CD4-positive, alpha-beta T cell (primary cell): ENCODE results near the gene KCNQ4. TPM values are rescaled to one million over a fixed set of nuclear protein-coding genes. Genes with fewer than 3 reads are reported as not detected.

Experiments used
- ATAC-seq: fragments of 200-7000 bp; cut with Tn5 transposase; one replicate; pipeline ENCODE4 v1.10.0; 2022; ENCODE audit warnings: mild to moderate bottlenecking; ENCODE audit not compliant: poor library complexity
- CTCF ChIA-PET: fragments of 350-600 bp; sonication (Branson Sonifier 250); formaldehyde crosslinking; loops from one replicate; lab custom pipeline; 2021; ENCODE audit warnings: antibody characterized with exemption, inconsistent platforms; lab: Charles Lee
- POLR2A ChIA-PET: fragments of 350-600 bp; sonication (Branson Sonifier 250); formaldehyde crosslinking; loops from one replicate; lab custom pipeline; 2021; ENCODE audit warnings: antibody characterized with exemption, inconsistent platforms; lab: Charles Lee
- DNase-seq, 14 experiments: peaks; one replicate each; pipeline ENCODE4 v3.0.0-alpha.2; 2013 to 2020; ENCODE audit warnings: mixed read lengths in 2 of 14
- H3K27ac ChIP-seq, 2 donors: one replicate each; pipeline versions ENCODE4 v1.5.1 to v1.7.0; 2013; ENCODE audit warnings: low read length in 2 of 2, low read depth in 1 of 2, mild to moderate bottlenecking in 1 of 2
- H3K27me3 ChIP-seq, 2 experiments: 1 replicate in 1 of 2; 2 replicates in 1 of 2; pipeline versions ENCODE4 v1.6.1 to v1.7.0; 2013; ENCODE audit warnings: low read length in 2 of 2, control low read depth in 1 of 2, mild to moderate bottlenecking in 1 of 2, moderate library complexity in 1 of 2; ENCODE audit not compliant: insufficient read depth in 2 of 2, control insufficient read depth in 1 of 2
- H3K36me3 ChIP-seq: one replicate; pipeline ENCODE4 v1.6.1; 2013; ENCODE audit warnings: low read length, control low read depth; ENCODE audit not compliant: insufficient read depth
- H3K4me1 ChIP-seq: one replicate; pipeline ENCODE4 v1.6.1; 2013; ENCODE audit warnings: low read length, control low read depth; ENCODE audit not compliant: insufficient read depth
- H3K4me3 ChIP-seq: one replicate; pipeline ENCODE4 v1.5.1; 2013; ENCODE audit warnings: mild to moderate bottlenecking, low read length, moderate library complexity
- H3K9me3 ChIP-seq, 2 experiments: 1 replicate in 1 of 2; 2 replicates in 1 of 2; pipeline versions ENCODE4 v1.6.1 to v1.7.0; 2013; ENCODE audit warnings: low read length in 2 of 2, mild to moderate bottlenecking in 2 of 2, control low read depth in 1 of 2, moderate library complexity in 1 of 2; ENCODE audit not compliant: control insufficient read depth in 1 of 2, insufficient read depth in 1 of 2
- H3K27ac Mint-ChIP-seq: one replicate; pipeline ENCODE4 v1.8.0; 2020; ENCODE audit warnings: mixed read lengths
- H3K27me3 Mint-ChIP-seq: one replicate; pipeline ENCODE4 v1.8.0; 2021; ENCODE audit warnings: mixed read lengths
- H3K36me3 Mint-ChIP-seq: one replicate; pipeline ENCODE4 v1.8.0; 2021; ENCODE audit warnings: low read depth, mixed read lengths
- H3K4me1 Mint-ChIP-seq: one replicate; pipeline ENCODE4 v1.8.0; 2021; ENCODE audit warnings: low read depth, mixed read lengths
- H3K4me3 Mint-ChIP-seq: one replicate; pipeline ENCODE4 v1.8.0; 2020; ENCODE audit warnings: mild to moderate bottlenecking, mixed read lengths
- H3K9me3 Mint-ChIP-seq: one replicate; pipeline ENCODE4 v1.8.0; 2020; ENCODE audit warnings: mixed read lengths
- intact Hi-C, 2 experiments: fragments of 100-400 bp; cut with DNase I in 1 of 2; cut with micrococcal nuclease in 1 of 2; formaldehyde crosslinking; loops; one replicate each; pipeline versions ENCODE4 v1.15.1 to v1.9.0; 2023 to 2025; cut with DNase I, micrococcal nuclease
- total RNA-seq, 174 experiments: library from RNA in 2 of 174; stranded (reverse) in 2 of 174; gene quantifications; one replicate each; pipeline ENCODE4 v1.2.3 and lab custom pipeline; 2021 to 2026
- TF ChIP-seq, protein P1 (sequence below): fragments of 200-600 bp; IDR thresholded peaks from one replicate; pipeline ENCODE4 v1.8.0; 2022; ENCODE audit warnings: antibody characterized with exemption, mild to moderate bottlenecking

The KCNQ4 gene
- total RNA-seq, 2 experiments from 2014 or later: 0.25 to 0.30 TPM

DNA sequence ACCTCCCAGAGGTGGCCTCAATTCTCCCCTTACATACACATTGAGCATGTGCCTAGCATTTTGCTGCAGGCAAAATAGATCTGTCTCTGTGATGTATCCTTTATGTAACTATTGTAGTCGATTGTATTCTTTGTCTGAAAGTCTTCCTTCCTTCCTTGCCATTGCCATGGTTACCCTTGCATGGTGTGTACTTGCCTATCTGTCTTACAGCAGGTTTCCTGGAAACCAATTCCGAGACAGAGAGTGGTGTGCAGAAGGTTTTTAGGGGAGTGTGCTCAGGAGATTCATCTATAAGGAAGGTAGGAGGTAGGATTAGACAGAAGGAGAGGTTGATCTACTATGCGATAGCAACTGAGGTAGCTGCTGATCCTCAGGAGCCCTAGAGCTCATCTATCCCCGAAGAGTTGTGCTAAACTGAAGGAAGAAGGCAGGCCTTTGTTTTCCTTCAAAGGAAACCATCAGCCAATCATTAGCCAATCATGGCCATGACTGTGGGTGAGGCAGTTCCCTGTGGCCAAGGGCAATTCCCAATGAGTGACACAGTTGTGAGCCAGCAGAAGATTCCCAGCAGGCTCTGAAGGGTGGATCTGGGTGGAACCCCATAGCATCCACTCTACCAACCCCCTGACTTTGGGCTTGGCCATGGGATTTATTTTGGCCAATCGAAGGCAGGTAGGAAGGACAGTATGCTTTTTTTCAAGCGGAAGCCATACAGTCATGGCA, 63.6 kb downstream of the KCNQ4 start:
- TF ChIP-seq, protein P1, sequence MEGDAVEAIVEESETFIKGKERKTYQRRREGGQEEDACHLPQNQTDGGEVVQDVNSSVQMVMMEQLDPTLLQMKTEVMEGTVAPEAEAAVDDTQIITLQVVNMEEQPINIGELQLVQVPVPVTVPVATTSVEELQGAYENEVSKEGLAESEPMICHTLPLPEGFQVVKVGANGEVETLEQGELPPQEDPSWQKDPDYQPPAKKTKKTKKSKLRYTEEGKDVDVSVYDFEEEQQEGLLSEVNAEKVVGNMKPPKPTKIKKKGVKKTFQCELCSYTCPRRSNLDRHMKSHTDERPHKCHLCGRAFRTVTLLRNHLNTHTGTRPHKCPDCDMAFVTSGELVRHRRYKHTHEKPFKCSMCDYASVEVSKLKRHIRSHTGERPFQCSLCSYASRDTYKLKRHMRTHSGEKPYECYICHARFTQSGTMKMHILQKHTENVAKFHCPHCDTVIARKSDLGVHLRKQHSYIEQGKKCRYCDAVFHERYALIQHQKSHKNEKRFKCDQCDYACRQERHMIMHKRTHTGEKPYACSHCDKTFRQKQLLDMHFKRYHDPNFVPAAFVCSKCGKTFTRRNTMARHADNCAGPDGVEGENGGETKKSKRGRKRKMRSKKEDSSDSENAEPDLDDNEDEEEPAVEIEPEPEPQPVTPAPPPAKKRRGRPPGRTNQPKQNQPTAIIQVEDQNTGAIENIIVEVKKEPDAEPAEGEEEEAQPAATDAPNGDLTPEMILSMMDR: no peak
- Mint-ChIP-seq H3K4me1 (peaks cover 23% of the 10 kb centered on the region), H3K4me3 (no peak overlapping the region), H3K27me3 (no peaks in the 10 kb centered on the region), H3K36me3 (no peaks in the 10 kb centered on the region), H3K9me3 (no peaks in the 10 kb centered on the region), H3K27ac (no peak overlapping the region)
- Histone ChIP-seq H3K4me3 (no peak overlapping the region), H3K36me3 (no peaks in the 10 kb centered on the region), H3K27ac (no peak overlapping the region), H3K4me1 (peaks cover 7% of the 10 kb centered on the region), H3K9me3 (no peaks in the 10 kb centered on the region), H3K27me3 (no peaks in the 10 kb centered on the region)
- ATAC-seq (no peak), DNase-seq (no peak)
- ChIA-PET POLR2A (interaction anchor here (0.7 kb wide), 1 partner anchor 15 kb away, joined by 3 read pairs; the partner anchor contains the start of gene CITED4), CTCF (no interaction called here)
- intact Hi-C loops: no loop called here

DNA sequence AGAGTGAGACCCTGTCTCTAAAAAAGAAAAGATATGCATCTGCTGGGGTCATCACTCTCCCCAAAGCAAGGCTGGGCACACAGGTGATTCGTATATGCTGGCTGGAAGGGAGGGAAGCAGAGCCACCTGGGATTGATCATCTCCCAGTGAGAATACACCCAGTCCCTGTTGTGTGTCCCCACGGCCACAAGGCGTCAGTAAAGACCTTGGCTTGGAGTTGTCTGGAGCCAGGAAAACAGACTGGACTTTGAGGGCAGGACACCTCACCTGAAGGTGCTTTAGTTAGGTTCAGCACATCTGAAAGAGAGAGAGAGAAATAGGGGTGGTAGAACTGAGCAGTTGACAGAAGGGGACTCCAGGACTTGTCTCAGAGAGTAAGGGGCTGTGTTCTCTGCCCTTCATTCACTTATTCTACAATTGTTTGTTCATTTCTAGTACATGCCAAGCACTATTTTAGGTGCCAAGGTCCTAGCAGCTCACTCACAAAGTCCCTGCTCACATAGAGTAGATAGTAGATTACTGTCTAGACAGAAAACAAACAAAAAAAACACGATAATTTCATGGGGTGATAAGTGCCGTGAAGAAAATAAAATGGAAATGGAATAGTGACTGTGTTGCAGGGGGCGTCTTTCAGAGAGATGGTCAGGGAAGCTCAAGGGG, 65.1 kb downstream of the KCNQ4 start:
- Histone ChIP-seq H3K27me3 (no peaks in the 10 kb centered on the region), H3K36me3 (no peaks in the 10 kb centered on the region), H3K9me3 (no peaks in the 10 kb centered on the region), H3K27ac (no peak overlapping the region), H3K4me3 (no peak overlapping the region), H3K4me1 (peaks cover 7% of the 10 kb centered on the region)
- Mint-ChIP-seq H3K36me3 (no peaks in the 10 kb centered on the region), H3K9me3 (no peaks in the 10 kb centered on the region), H3K27ac (no peak overlapping the region), H3K4me3 (no peak overlapping the region), H3K4me1 (peaks cover 21% of the 10 kb centered on the region), H3K27me3 (no peaks in the 10 kb centered on the region)
- TF ChIP-seq, protein P1: no peak
- DNase-seq (peak in 1 of 14 experiments; percentile 31), ATAC-seq (no peak)
- ChIA-PET CTCF (interaction anchor here (1.1 to 3.4 kb wide), 3 partner anchors 12 to 104 kb away, joined by 5 to 39 read pairs (median 6); no protein-coding TSS in a partner anchor), POLR2A (interaction anchor here (1.6 to 2.1 kb wide), 2 partner anchors 74 to 157 kb away, joined by 5 to 6 read pairs; partner anchors contain the start of gene NFYC)
- intact Hi-C loops: no loop called here

GRCh38 chr1:40849801-40850592, 66.4 kb downstream of the KCNQ4 start:
- Histone ChIP-seq H3K4me3 (no peak overlapping the region), H3K9me3 (no peaks in the 10 kb centered on the region), H3K4me1 (peaks cover 7% of the 10 kb centered on the region), H3K27me3 (no peaks in the 10 kb centered on the region), H3K36me3 (no peaks in the 10 kb centered on the region), H3K27ac (no peak overlapping the region)
- Mint-ChIP-seq H3K36me3 (no peaks in the 10 kb centered on the region), H3K4me3 (peak overlapping the region; percentile 30), H3K27ac (no peak overlapping the region), H3K27me3 (no peaks in the 10 kb centered on the region), H3K4me1 (peaks cover 15% of the 10 kb centered on the region), H3K9me3 (no peaks in the 10 kb centered on the region)
- ChIA-PET CTCF (interaction anchor here (0.6 to 3.4 kb wide), 13 partner anchors 11 to 258 kb away, joined by 3 to 39 read pairs (median 3); no protein-coding TSS in a partner anchor), POLR2A (interaction anchor here (1.6 to 2.5 kb wide), 3 partner anchors 12 to 158 kb away, joined by 5 to 13 read pairs (median 6); partner anchors contain the start of genes CITED4 and NFYC)
- ATAC-seq (peak; percentile 92), DNase-seq (peak; percentile 59 to 87 (median 72))
- intact Hi-C loops: loop anchor here (1.0 to 5.0 kb wide), 4 partner anchors 76 to 708 kb away; no protein-coding TSS in a partner anchor
- TF ChIP-seq, protein P1: peak; percentile 90
